Measurements from ENCODE around the gene OFD1.

Gene OFD1

GRCh38 chrX:13750204-13750603 is 15.7 kb downstream of the OFD1 start:
- POLR2A ChIA-PET (ENCODE audit: low non-redundant PET) = no interaction called here
- CTCF ChIA-PET = interaction anchor here (1.2 kb wide), 1 partner anchor 282 kb away, joined by 5 read pairs; no protein-coding TSS in a partner anchor
- peak; percentile 18 for DNase-seq (ENCODE audit: low spot score)

DNA sequence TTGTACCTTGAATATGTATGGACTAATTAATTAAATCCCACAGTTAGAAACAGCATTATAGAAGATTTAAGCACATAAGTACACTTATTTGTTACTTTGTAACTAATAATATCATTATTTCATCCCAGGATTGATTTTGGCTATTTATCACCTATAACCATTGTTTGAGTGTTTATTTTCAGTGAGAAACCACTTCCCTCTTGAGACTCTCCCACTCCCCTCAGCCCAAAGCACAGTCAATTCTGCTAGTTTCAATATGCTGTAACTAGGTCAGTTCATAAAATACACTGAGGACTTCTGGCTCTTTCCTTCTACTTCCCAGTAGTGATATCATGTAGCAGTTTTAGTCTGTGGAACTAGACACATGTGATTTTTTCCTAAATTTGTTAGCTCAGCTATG is 16.3 kb downstream of the OFD1 start:
- POLR2A ChIA-PET (ENCODE audit: low non-redundant PET) = no interaction called here
- TF ChIP-seq, protein P1, sequence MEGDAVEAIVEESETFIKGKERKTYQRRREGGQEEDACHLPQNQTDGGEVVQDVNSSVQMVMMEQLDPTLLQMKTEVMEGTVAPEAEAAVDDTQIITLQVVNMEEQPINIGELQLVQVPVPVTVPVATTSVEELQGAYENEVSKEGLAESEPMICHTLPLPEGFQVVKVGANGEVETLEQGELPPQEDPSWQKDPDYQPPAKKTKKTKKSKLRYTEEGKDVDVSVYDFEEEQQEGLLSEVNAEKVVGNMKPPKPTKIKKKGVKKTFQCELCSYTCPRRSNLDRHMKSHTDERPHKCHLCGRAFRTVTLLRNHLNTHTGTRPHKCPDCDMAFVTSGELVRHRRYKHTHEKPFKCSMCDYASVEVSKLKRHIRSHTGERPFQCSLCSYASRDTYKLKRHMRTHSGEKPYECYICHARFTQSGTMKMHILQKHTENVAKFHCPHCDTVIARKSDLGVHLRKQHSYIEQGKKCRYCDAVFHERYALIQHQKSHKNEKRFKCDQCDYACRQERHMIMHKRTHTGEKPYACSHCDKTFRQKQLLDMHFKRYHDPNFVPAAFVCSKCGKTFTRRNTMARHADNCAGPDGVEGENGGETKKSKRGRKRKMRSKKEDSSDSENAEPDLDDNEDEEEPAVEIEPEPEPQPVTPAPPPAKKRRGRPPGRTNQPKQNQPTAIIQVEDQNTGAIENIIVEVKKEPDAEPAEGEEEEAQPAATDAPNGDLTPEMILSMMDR (conservative IDR thresholded peaks at IDR 0.05; ENCODE audit: low read depth) = no peak
- no peak overlapping the region for H3K27ac ChIP-seq

More at GRCh38 chrX:13750204-13750603, 15.7 kb downstream of the OFD1 start:
- H3K27ac ChIP-seq = no peak overlapping the region
- TF ChIP-seq, protein P1 (conservative IDR thresholded peaks at IDR 0.05; ENCODE audit: low read depth) = peak; percentile 62

DNA sequence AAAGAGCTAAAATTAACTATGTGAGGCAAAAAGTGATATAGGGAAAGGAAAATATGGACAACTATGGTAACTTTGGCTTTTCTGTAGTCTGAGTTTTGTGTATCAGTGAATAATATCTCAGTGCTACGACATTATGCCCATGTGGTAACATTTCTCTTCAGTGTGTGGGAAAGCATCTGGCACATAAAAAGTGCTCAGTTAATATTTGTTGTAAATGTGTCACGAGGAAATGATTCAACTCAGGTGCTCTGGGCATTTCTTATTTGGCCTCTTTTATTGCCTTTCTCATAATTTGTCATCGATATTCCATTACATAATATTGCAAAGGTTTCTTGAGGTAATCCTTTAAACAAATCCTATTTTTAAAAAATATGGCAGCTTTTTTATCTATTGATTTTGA is 17.6 kb downstream of the OFD1 start:
- H3K27ac ChIP-seq = no peak overlapping the region
- ChIA-PET POLR2A (ENCODE audit: low non-redundant PET) (no interaction called here), CTCF (interaction anchor here (0.7 kb wide), 1 partner anchor 108 kb away, joined by 3 read pairs; no protein-coding TSS in a partner anchor)
- TF ChIP-seq, protein P1 (conservative IDR thresholded peaks at IDR 0.05; ENCODE audit: low read depth) = no peak
- no peak for DNase-seq (ENCODE audit: low spot score)

More for the DNA sequence above, 16.3 kb downstream of the OFD1 start:
- CTCF ChIA-PET = interaction anchor here (1.2 kb wide), 1 partner anchor 281 kb away, joined by 5 read pairs; no protein-coding TSS in a partner anchor
- DNase-seq (ENCODE audit: low spot score) = no peak

DNA sequence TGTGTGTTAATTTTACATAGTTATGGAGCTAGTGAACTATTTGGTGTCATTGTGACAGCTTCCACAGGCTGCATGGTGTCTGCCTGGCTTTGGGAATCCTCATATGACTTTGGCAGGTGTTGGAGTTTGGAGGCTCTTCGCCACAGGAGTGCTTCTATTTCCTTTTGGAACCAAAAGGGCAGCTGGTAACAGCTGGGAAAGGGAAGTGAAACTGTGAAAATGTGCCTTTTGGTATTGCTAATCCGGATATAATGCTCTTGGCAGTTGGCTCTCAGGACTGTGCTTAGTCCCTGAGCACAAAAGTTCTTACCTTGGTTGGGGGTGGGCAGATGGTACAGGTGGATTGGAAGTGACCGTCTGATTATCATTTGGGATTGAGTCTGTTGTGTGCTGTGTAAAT is 18.1 kb downstream of the OFD1 start:
- CTCF ChIA-PET = interaction anchor here (0.7 kb wide), 1 partner anchor 107 kb away, joined by 3 read pairs; no protein-coding TSS in a partner anchor
- no peak for DNase-seq (ENCODE audit: low spot score)
- TF ChIP-seq, protein P1 (conservative IDR thresholded peaks at IDR 0.05; ENCODE audit: low read depth) = no peak
- no peak overlapping the region for H3K27ac ChIP-seq
- POLR2A ChIA-PET (ENCODE audit: low non-redundant PET) = no interaction called here

DNA sequence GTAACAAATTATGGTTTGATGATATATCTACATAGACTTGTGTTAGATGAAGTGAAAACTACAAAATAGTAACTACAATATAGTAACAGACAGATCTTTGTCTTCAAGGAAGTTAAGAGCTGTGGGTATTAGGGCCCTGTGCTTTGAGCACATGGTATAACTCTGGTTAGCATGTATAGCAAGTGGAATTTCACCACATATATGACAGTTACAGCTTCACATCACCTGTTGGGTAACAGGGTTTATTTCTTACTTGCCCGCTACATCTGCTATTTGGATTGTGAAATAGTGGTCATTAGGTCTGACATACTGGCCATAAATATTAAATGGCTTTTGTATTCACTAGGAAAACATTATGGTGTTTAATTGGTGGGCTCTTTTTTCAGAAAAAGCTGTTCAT is 20.2 kb downstream of the OFD1 start:
- ChIA-PET CTCF (no interaction called here), POLR2A (ENCODE audit: low non-redundant PET) (no interaction called here)
- TF ChIP-seq, protein P1 (conservative IDR thresholded peaks at IDR 0.05; ENCODE audit: low read depth) = no peak
- no peak for DNase-seq (ENCODE audit: low spot score)
- H3K27ac ChIP-seq = no peak overlapping the region

DNA sequence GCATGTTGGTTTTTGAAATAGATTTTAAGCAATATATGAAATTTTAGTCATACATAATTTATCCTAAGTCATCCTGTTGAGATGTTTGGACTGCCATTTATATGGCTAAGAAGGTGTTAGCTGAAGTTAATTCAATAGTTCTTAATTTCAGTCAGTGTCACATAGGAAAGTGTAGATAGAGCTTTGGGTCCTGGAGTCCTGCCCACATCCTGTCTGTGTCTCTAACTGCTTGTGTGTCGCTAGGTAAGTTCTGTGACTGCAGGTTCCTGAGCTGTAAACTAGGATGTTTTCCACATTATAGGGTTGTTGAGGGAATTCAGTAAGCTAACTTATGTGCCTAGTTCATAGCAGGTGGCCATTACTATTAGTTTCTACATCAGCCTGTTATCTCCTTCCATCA is 20.7 kb downstream of the OFD1 start:
- H3K27ac ChIP-seq = no peak overlapping the region
- POLR2A ChIA-PET (ENCODE audit: low non-redundant PET) = no interaction called here
- TF ChIP-seq, protein P1 (conservative IDR thresholded peaks at IDR 0.05; ENCODE audit: low read depth) = no peak
- CTCF ChIA-PET = no interaction called here
- no peak for DNase-seq (ENCODE audit: low spot score)
